K562 (cell line): Measurements from ENCODE around the gene CNN3. TPM values are rescaled to one million over a fixed set of nuclear protein-coding genes. Genes with fewer than 3 reads are reported as not detected.

Source experiments
- ATAC-seq: fragments of 200-7000 bp; cut with Tn5 transposase; 3 replicates; pipeline ENCODE4 v1.9.1; 2020; ENCODE audit warnings: moderate library complexity
- BruUV-seq: library from RNA; stranded (reverse); fragments of 400-500 nt; replicated peaks from 2 replicates; lab custom pipeline; 2021; lab: Mats Ljungman, UMichigan
- CTCF ChIA-PET: fragments of 300-600 bp; formaldehyde crosslinking; extraction: SDS; loops from one replicate; lab custom pipeline; 2021; ENCODE audit warnings: low intra/inter-chr PET ratio; lab: Yijun Ruan, JAX
- POLR2A ChIA-PET: fragments of 300-600, 350-650 bp; sonication (Branson Sonifier 250); formaldehyde crosslinking; extraction: SDS; loops from one replicate; lab custom pipeline; 2021; ENCODE audit warnings: antibody characterized with exemption, inconsistent platforms; lab: Yijun Ruan, JAX
- DNase-seq, 4 experiments: peaks; one replicate each; pipeline versions ENCODE4 v3.0.0 to v3.0.0-alpha.2; 2011 to 2018; ENCODE audit warnings: low spot score in 3 of 4, mixed read lengths in 3 of 4; ENCODE audit errors: extremely low read depth in 1 of 4
- FAIRE-seq: peaks from 2 replicates; lab custom pipeline; 2011; peaks lifted over from hg19 to GRCh38; lab: Jason Lieb, UNC
- H2AFZ ChIP-seq: 2 replicates; pipeline ENCODE4 v1.6.0; 2011; ENCODE audit warnings: low read depth, low read length, control low read depth, inconsistent platforms
- H3K27ac ChIP-seq: fragments of 200-600 bp; 3 replicates; pipeline ENCODE4 v1.8.0; 2011; ENCODE audit warnings: low read depth, mild to moderate bottlenecking, control low read depth, inconsistent platforms, low read length, moderate library complexity, mixed read lengths; ENCODE audit errors: extremely low read depth
- H3K27me3 ChIP-seq, 2 experiments: fragments of 300-600 bp in 1 of 2; 2 replicates in 1 of 2; 3 replicates in 1 of 2; pipeline versions ENCODE4 v1.6.0 to v1.8.0; 2011; ENCODE audit warnings: inconsistent platforms in 2 of 2, low read length in 2 of 2, mild to moderate bottlenecking in 1 of 2, mixed read lengths in 1 of 2, moderate library complexity in 1 of 2; ENCODE audit not compliant: control insufficient read depth in 2 of 2, insufficient read depth in 2 of 2
- H3K36me3 ChIP-seq: fragments of 300-600 bp; 3 replicates; pipeline ENCODE4 v1.8.0; 2011; ENCODE audit warnings: mild to moderate bottlenecking, low read length, inconsistent platforms; ENCODE audit not compliant: control insufficient read depth, insufficient read depth
- H3K4me1 ChIP-seq, 2 experiments: fragments of 200-600 bp in 1 of 2; replicated peaks in 1 of 2; 2 replicates in 1 of 2; 3 replicates in 1 of 2; pipeline versions ENCODE4 v1.5.1 to v1.8.0; 2011; ENCODE audit warnings: inconsistent platforms in 2 of 2, low read length in 2 of 2, mild to moderate bottlenecking in 1 of 2, mixed read lengths in 1 of 2, moderate library complexity in 1 of 2; ENCODE audit not compliant: control insufficient read depth in 2 of 2, insufficient read depth in 2 of 2
- H3K4me2 ChIP-seq: 2 replicates; pipeline ENCODE4 v1.6.1; 2011; ENCODE audit warnings: low read length, control low read depth, inconsistent platforms, mixed read lengths; ENCODE audit not compliant: insufficient read depth
- H3K4me3 ChIP-seq: fragments of 200-600 bp; sonication (generic), shearing (Covaris generic); 2 replicates; pipeline ENCODE4 v1.5.1; 2016; ENCODE audit warnings: control low read depth, inconsistent platforms
- H3K79me2 ChIP-seq: fragments of 200-600 bp; 3 replicates; pipeline ENCODE4 v1.8.0; 2011; ENCODE audit warnings: low read length, inconsistent platforms; ENCODE audit not compliant: control insufficient read depth, insufficient read depth
- H3K9ac ChIP-seq, 2 experiments: 2 replicates each; pipeline versions ENCODE4 v1.6.0 to v1.6.1; 2011; ENCODE audit warnings: low read depth in 2 of 2, low read length in 2 of 2, control low read depth in 1 of 2, inconsistent platforms in 1 of 2, mild to moderate bottlenecking in 1 of 2, mixed read lengths in 1 of 2; ENCODE audit not compliant: insufficient read depth in 1 of 2
- H3K9me1 ChIP-seq: one replicate; pipeline ENCODE4 v1.6.0; 2011; ENCODE audit warnings: inconsistent platforms, mild to moderate bottlenecking, low read length, moderate library complexity; ENCODE audit not compliant: control insufficient read depth, insufficient read depth
- H3K9me3 ChIP-seq: replicated peaks from 2 replicates; pipeline ENCODE4 v1.5.1; 2011; ENCODE audit warnings: low read depth, low read length, inconsistent platforms; ENCODE audit not compliant: control insufficient read depth, insufficient read depth
- H4K20me1 ChIP-seq: replicated peaks from 2 replicates; pipeline ENCODE4 v1.6.1; 2011; ENCODE audit warnings: low read length, inconsistent platforms, mixed read lengths; ENCODE audit not compliant: control insufficient read depth, insufficient read depth
- BRF2 ChIP-seq: IDR thresholded peaks from 3 replicates; pipeline ENCODE4 v1.6.1; 2011; ENCODE audit warnings: borderline replicate concordance, mild to moderate bottlenecking; ENCODE audit not compliant: insufficient read length, insufficient read depth
- CBX5 ChIP-seq: IDR thresholded peaks from 2 replicates; pipeline ENCODE4 v1.6.1; 2014; ENCODE audit warnings: low read depth, borderline replicate concordance
- CCAR2 ChIP-seq: fragments of 200-400 bp; formaldehyde crosslinking; IDR thresholded peaks from 2 replicates; pipeline ENCODE4 v1.6.1; 2017; ENCODE audit warnings: mild to moderate bottlenecking, low read depth, low read length
- EP400 ChIP-seq: fragments of 450-650 bp; IDR thresholded peaks from 2 replicates; pipeline ENCODE4 v1.6.1; 2017; ENCODE audit warnings: antibody characterized with exemption, mild to moderate bottlenecking, moderate library complexity
- FOXP4 ChIP-seq: sonication (generic); formaldehyde crosslinking; IDR thresholded peaks from 2 replicates; pipeline ENCODE4 v1.8.0; 2022; ENCODE audit warnings: mild to moderate bottlenecking, missing genetic modification reagents, borderline replicate concordance
- GATA2 ChIP-seq: sonication (generic); formaldehyde crosslinking; IDR thresholded peaks from 2 replicates; pipeline ENCODE4 v1.4.0; 2020; ENCODE audit warnings: mild to moderate bottlenecking, missing genetic modification reagents
- HMG20B ChIP-seq: fragments of 250-450 bp; sonication (Bioruptor Pico); IDR thresholded peaks from 2 replicates; pipeline ENCODE4 v1.5.0; 2021; ENCODE audit warnings: mild to moderate bottlenecking
- MAFK ChIP-seq: IDR thresholded peaks from 2 replicates; pipeline ENCODE4 v1.6.1; 2011; ENCODE audit warnings: low read length, improper control_type of control experiment
- MIER1 ChIP-seq: fragments of 450-650 bp; IDR thresholded peaks from 2 replicates; pipeline ENCODE4 v1.6.1; 2016; ENCODE audit warnings: antibody characterized with exemption, mild to moderate bottlenecking, low read depth
- PATZ1 ChIP-seq: fragments of 250-450 bp; sonication (Bioruptor Pico); IDR thresholded peaks from 2 replicates; pipeline ENCODE4 v1.5.0; 2020; ENCODE audit warnings: mild to moderate bottlenecking, borderline replicate concordance
- SRSF7 ChIP-seq: fragments of 200-400 bp; formaldehyde crosslinking; optimal IDR thresholded peaks from 2 replicates; pipeline ENCODE3; 2017; ENCODE audit warnings: mild to moderate bottlenecking, low read depth, low read length
- ZBTB11 ChIP-seq, 3 experiments: fragments of 200-800 bp in 1 of 3; fragments of 250-450 bp in 1 of 3; fragments of 450-650 bp in 1 of 3; sonication (Bioruptor Pico) in 1 of 3; sonication (Bioruptor generic) in 1 of 3; formaldehyde crosslinking in 1 of 3; IDR thresholded peaks; 2 replicates each; pipeline versions ENCODE4 v1.6.1 to v1.8.0; 2016 to 2022; ENCODE audit warnings: mild to moderate bottlenecking in 2 of 3, missing genetic modification characterization in 2 of 3, missing compliant biosample characterization in 1 of 3, moderate library complexity in 1 of 3
- whole genome bisulfite sequencing: fragments of 100-300 bp; shearing (Covaris generic); methylation state at CpG from one replicate; pipeline ENCODE4 v1.1.6; 2016; ENCODE audit warnings: low coverage, mixed read lengths; ENCODE audit not compliant: insufficient coverage; ENCODE audit errors: missing lambda C conversion rate; 5-methylcytosine and 5-hydroxymethylcytosine counted together
- in situ Hi-C: fragments of 300-500 bp; cut with MboI; formaldehyde crosslinking; loops from 4 replicates; pipeline ENCODE4 v1.15.0; 2018; ENCODE audit warnings: inconsistent platforms, mixed read lengths
- intact Hi-C: fragments of 100-400 bp; cut with micrococcal nuclease; formaldehyde crosslinking; loops from 2 replicates; pipeline ENCODE4 v1.14.2; 2022
- polyA plus RNA-seq, 8 experiments: library from polyadenylated mRNA; depleted of rRNA in 4 of 8; stranded (reverse) in 5 of 8; unstranded in 3 of 8; fragments of >200 nt; fragmentation: Nextera tagmentation in 2 of 8; fragmentation: Illumina TruSeq in 1 of 8; extraction: Ambion mirVana in 2 of 8; extraction: Trizol in 1 of 8; gene quantifications; 2 replicates each; pipeline versions ENCODE4 v1.2.1 to v1.2.3, GENCODE V29; 2011 to 2014; ENCODE audit warnings: inconsistent platforms in 1 of 8, missing spikeins in 1 of 8
- total RNA-seq, 7 experiments: library from RNA; depleted of rRNA in 6 of 7; stranded (reverse); fragments of >200 nt in 6 of 7; fragmentation: Illumina TruSeq in 2 of 7; extraction: Trizol in 2 of 7; gene quantifications; 2 replicates each; pipeline versions ENCODE4 v1.2.1 to v1.2.3, GENCODE V29; 2011 to 2021; ENCODE audit warnings: low replicate concordance in 1 of 7

Gene CNN3
- total and polyA plus RNA-seq, 9 of the 15 experiments (the other 6 are each of a cell fraction or from before 2014, with no cell fraction given), result 0.06 to 0.62 (median 0.18) TPM; not detected in 4

- BruUV-seq, result no TSS peak
Measured at GRCh38 chr1:94951509-94952208, 24.7 kb upstream of the CNN3 start.

More at GRCh38 chr1:94951509-94952208, 24.7 kb upstream of the CNN3 start:
- TF ChIP-seq MIER1 (no peak), CBX5 (no peak), FOXP4 (CRISPR knock-in tag) (no peak), PATZ1 (CRISPR knock-in tag) (no peak), ZBTB11 (CRISPR knock-in tag; IDR thresholded peaks at IDR 0.05) (no peak), GATA2 (CRISPR knock-in tag) (no peak), SRSF7 (no peak), HMG20B (CRISPR knock-in tag) (no peak), MAFK (no peak), CCAR2 (no peak), BRF2 (no peak), EP400 (no peak)
- ChIA-PET CTCF (no interaction called here), POLR2A (no interaction called here)
- Histone ChIP-seq H3K9ac (no peak overlapping the region), H3K4me3 (no peak overlapping the region), H3K9me3 (0 out of 2 replicates have a peak, but pooled peaks cover 2% of the 10 kb centered on the region), H3K9me1 (no peaks in the 10 kb centered on the region), H4K20me1 (no peaks in the 10 kb centered on the region), H3K36me3 (no peaks in the 10 kb centered on the region), H3K4me2 (no peak overlapping the region), H3K79me2 (no peaks in the 10 kb centered on the region), H3K27ac (no peak overlapping the region), H3K4me1 (no peaks in the 10 kb centered on the region), H3K27me3 (peaks cover 2 to 3% of the 10 kb centered on the region in 2 experiments; a peak in 2 of 5 replicates), H2AFZ (no peak overlapping the region)
- FAIRE-seq, result no peak
- 0% methylated on average over 5 of the region's 5 CpGs for WGBS
- ATAC-seq, result no peak
- intact Hi-C loops, result no loop called here
- no peak for DNase-seq
- in situ Hi-C loops, result no loop called here
